G401 (cell line): Measurements from ENCODE around the gene CD209. TPM values are rescaled to one million over a fixed set of nuclear protein-coding genes. Genes with fewer than 3 reads are reported as not detected.
"Not testable (repeated sequence)": the region's sequence is repeated elsewhere in the genome, so short reads cannot be mapped to it uniquely, and the experiment has no call there.

Experiments used
- DNase-seq: peaks from one replicate; pipeline ENCODE4 v3.0.0-alpha.2; 2015; ENCODE audit warnings: low spot score
- in situ Hi-C: cut with HindIII; loops from 2 replicates; pipeline ENCODE4 v1.10.0; 2016; ENCODE audit warnings: low sequenced_read_pairs, mixed read lengths
- total RNA-seq: library from RNA; depleted of rRNA; stranded (reverse); fragments of >200 nt; shearing (Covaris generic); gene quantifications from 2 replicates; pipeline ENCODE4 v1.2.3, GENCODE V29; 2014

Gene CD209
- total RNA-seq, 1 experiment from 2014 or later, result not detected

DNA sequence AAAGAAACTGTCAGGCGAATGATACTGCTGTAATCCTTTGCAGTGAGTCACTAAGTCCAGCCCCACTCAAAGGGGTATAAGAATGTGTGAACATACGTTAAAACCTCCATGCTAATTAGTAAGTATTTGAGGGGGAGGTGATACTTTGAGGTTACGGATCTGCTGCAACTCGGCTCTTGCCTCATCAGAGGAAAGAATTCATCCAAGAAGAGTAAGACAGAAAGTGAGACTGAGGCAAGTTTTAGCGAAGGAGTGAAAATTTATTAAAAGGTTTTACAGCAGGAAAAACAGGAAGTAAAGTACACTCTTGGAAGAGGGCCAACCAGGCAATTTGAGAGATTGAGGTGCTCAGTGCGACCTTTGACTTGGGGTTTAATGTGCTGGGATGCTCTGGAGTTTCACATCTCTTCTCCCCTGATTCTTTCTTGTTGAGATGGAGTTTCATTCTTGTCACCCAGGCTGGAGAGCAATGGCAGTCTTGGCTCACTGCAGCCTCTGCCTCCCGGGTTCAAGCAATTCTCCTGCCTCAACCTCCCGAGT, 25.5 kb upstream of the CD209 start:
- DNase-seq, result no peak

DNA sequence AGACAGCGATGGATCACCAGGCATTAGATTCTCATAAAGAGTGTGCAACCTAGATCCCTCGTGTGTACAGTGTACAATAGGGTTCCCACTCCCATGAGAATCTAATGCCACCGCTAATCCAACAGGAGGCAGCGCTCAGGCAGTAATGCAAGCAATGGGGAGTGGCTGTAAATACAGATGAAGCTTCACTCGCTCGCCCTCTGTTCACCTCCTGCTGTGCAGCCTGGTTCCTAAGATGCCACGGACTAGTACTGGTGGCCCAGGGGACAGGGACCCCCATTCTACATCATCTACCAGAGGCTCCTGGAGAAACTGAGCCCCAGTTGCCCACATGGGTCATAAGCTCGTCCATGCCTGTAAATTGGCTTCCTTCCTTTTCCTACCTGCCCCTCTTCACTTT, 23.7 kb upstream of the CD209 start:
- in situ Hi-C loops, result no loop called here
- DNase-seq, result no peak

More for the DNA sequence above, 25.5 kb upstream of the CD209 start:
- in situ Hi-C loops, result no loop called here

DNA sequence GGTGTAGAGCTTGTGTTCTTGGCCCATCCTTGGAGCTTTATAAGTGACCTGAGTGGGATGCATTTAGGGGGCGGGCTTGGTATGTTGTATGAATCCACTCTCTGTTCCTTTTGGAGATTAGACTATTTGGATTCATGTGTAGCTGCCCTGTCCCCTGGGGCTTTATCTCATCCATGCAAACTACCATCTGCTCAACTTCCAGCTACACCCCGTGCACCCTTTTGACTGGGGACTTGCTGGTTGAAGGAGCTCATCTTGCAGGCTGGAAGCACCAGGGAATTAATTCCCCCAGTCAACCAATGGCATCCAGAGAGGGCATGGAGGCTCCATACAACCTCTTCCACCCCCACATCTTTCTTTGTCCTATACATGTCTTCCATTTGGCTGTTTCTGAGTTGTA, 21.8 kb upstream of the CD209 start:
- in situ Hi-C loops, result no loop called here
- DNase-seq, result no peak

DNA sequence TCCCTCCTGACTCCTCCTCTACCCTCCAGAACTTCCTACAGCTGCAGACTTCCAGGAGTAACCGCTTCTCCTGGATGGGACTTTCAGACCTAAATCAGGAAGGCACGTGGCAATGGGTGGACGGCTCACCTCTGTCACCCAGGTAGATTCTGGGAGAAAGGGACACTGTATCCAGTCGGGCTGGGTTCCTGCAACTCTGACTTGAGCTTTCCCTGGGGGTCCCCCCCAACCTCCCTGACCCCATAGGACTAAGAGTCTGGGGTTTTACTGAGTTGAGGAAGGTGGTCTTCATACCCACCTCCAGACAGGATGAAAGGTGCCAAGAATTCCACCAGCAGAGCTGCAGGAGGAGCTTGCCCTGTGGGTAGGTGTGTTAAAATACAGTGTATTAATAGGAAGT, 20.2 kb upstream of the CD209 start:
- in situ Hi-C loops, result no loop called here
- DNase-seq, result no peak

DNA sequence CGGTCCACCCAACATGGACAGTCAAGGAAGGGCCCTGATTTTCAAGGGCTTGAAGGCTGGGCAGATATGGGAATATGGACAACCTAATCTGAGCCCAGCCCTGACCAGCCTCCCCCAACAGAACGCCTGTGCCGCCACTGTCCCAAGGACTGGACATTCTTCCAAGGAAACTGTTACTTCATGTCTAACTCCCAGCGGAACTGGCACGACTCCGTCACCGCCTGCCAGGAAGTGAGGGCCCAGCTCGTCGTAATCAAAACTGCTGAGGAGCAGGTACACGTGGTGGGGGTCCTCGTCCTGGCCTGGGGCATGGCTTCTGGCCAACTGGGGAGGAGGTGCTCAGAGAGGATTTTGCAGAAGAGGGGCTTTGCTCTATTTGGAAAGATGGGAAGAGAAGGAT, 19.2 kb upstream of the CD209 start:
- no peak for DNase-seq
- in situ Hi-C loops, result no loop called here

DNA sequence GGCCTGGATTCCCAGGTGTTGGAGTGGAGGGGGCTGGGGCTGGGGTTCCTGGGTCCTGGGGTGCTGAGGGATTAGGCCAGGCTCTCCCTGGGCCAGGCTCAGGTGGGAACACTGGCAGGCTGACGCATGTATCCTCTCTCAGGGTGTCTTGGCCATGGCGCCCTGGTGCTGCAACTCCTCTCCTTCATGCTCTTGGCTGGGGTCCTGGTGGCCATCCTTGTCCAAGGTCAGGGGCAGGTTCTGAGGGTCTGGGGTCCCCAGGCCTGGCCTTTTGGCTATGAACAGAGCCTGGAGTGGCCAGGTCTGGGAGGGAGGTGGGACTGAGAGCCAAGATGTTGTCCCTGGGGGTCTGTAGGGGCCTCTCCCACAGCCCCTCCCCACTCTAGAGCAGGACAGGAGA, 17.7 kb upstream of the CD209 start:
- DNase-seq, in situ Hi-C loops: not testable (repeated sequence)

DNA sequence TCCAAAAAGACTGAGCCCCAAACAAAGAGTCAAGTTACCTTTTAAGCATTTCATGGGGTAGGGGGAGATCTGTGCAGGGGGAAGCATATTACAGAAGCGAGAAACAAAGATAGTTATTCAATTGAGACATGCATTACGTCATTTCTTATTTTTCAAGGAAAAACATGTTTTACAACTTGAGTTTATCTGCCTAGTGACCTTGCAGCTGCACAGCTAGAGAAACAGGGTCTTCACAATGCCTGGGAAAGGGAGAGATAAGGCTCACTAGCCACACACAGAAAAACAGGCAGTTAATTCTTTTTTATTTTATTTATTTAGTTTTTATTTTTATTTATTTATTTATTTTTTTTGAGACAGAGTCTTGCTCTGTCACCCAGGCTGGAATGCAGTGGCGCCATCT, 16.8 kb upstream of the CD209 start:
- DNase-seq, in situ Hi-C loops: not testable (repeated sequence)

DNA sequence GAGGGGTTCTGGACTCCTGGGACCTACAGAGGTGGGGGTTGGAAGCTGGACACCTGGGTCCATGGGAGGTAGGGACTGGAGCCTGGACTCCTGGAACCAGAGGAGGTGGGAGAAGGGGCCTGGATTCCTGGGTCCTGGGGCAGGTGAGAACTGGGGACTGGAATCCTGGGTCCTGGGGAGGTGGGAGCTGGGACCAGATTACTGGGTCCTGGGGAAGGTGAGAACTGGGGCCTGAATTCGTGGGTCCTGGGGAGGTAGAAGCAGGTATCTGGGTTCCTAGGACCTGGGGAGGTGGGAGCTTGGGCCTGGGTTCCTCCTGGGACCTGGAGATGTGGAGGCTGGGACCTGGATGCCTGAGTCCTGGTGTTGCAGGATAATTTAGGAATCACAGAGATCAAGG, 16.4 kb upstream of the CD209 start:
- DNase-seq, result no peak

DNA sequence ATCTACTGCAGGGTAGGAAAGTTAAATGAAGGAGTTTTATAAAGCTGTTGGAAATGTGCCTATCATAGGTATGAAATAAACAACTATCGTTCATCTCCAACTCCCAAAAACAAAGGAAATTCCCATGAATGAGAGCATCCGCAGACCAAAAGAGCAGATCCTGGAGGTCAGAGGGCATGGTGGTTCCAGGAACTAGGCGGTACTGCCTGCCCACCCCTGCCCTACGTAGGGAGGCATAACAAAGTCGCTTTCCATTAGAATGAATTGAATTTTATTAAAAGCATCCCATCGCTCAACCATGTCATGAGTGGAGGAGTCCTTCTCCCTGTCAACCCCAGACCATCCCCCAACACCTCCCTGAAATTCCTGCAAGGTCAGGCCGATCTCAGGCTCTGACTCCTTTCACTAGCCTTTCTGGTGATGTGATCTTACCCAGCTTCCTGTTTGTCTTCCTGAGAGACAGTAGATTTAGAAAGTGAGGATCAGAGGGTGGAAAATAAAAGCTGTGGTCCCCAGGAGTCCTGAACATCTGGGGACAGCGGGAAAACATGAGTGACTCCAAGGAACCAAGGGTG, 15.5 kb upstream of the CD209 start, which contains the start of gene CLEC4M:
CLEC4M (plus strand) TSS at position 525 of the 575 bp plus-strand sequence; CDS start at position 549, 24 bp downstream.
- DNase-seq, result no peak
- in situ Hi-C loops, result no loop called here

More for the DNA sequence above, 16.4 kb upstream of the CD209 start:
- in situ Hi-C loops, result no loop called here

DNA sequence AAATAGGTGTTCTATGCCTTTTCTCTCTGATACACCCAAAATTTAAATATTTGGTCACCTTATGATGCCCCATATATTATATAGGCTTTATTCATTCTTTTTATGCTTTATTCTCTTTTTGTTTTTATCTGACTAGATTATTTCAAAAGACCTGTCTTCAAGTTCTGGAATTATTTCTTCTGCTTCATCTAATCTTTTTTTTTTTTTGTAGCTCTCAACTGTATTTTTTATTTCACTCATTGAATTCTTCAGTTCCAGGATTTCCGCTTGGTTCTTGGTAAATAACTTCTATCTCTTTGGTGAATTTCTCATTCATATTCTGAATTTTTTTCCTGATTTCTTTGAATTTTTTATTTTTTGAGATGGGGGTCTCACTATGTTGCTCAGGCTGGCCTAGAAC, 11.8 kb upstream of the CD209 start:
- in situ Hi-C loops, result no loop called here
- no peak for DNase-seq

DNA sequence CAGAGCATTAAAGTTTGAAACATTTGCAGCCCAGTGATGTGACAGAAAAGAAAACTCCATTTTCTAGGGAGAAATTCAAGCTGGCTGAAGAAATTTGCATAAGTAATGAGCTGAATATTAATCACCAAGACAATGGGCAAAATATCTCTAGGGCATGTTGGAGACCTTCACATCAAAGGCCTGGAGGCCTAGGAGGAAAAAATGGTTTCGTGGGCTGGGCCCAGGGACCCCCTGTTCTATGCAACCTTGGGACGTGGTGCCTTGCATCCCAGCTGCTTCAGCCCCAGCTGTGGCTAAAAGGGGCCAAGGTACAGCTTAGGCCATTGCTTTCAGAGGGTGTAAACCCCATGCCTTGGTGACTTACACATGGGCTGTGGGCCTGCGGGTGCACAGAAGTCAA, 10.0 kb upstream of the CD209 start:
- in situ Hi-C loops, result no loop called here
- DNase-seq, result no peak

DNA sequence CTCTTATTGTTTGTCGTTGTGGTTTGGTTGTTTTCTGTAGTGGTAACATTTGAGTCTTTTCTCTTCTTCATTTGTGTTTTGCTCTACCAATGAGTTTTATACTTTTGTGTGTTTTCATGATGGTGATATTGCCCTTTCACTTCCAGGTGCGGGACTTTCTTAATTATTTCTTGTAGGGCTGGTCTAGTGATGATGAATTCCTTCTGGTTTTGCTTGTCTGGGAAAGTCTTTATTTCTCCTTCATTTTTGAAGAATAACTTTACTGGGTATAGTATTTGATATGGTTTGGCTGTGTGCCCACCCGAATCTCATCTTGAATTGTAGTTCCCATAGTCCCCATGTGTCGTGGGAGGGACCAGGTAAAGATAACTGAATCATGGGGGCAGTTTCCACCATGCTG, 8.9 kb upstream of the CD209 start:
- in situ Hi-C loops, result no loop called here
- DNase-seq, result no peak

DNA sequence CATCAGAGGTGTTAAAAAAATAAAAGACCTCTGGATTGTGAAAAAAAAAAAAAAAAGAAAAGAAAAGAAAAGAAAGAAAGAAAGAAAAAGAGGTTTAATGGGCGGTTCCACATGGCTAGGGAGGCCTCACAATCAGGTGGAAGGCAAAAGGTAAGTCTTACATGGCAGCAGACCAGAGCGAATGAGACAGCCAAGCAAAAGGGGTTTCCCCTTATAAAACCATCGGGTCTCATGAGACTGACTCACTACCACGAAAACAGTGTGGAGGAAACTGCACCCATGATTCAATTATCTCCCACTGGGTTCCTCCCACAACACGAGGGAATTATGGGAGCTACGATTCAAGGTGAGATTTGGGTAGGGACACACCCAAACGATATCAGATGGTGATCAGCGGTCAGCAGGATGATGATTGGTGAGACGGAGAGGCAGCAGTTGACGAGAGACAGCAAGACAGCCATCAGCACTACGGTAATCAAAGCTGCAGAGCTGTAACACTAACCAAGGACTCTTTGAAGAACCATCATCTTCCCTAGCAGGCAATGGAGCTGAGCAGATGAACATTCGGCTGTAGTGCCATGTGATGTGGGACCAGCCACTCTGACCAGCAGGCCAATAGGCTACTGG, 3.9 kb upstream of the CD209 start:
- in situ Hi-C loops, result no loop called here
- no peak for DNase-seq

DNA sequence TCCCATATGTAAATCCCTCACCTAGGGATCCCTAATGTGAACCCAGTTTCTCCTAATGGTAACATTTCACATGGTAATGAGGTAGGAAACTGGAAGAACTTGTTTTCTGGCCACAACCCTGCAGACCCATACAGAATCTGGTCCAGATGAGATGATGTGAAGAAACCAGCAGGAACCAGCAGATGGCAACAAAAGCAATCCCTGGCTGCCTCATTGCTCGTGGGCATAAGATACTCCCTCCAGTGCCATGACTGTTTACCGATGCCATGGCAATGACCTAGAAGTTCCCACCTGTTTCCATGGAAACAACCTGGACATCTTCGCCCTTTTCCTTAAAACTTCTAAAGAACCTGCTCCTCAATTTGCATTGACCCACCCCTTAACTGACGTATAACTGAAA, 1.4 kb upstream of the CD209 start:
- peak; percentile 49 for DNase-seq

DNA sequence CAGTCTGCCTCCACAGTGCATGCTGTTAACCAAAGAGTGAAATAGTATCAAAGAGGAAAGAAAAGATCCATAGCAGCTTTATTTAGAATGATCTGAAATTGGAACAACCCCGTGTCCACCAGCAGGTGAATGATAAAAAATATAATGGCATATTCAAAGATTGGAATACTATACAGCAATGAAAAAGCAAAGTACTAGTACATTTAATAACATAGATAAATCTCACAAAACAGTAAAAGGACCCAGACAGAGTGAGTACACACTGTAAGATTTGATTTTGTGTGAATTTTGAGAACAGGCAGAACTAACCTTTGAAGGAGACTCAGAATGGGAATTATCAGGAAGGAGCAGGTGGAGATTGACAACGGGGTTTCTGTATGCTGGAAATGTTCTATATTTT, 837 bp upstream of the CD209 start:
- DNase-seq, result no peak
- in situ Hi-C loops, result no loop called here

More for the DNA sequence above, 1.4 kb upstream of the CD209 start:
- in situ Hi-C loops, result no loop called here

DNA sequence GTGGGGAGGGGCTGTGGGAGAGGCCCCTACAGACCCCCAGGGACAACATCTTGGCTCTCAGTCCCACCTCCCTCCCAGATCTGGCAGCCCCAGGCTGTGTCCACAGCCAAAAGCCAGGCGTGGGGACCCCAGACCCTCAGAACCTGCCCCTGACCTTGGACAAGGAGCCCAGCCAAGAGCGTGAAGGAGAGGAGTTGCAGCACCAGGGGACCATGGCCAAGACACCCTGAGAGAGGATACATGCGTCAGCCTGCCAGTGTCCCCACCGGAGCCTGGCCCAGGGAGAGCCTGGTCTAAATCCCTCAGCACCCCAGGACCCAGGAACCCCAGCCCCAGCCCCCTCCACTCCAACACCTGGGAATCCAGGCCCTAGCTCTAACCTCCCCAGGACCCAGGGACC, 1.0 kb downstream of the CD209 start:
- DNase-seq, in situ Hi-C loops: not testable (repeated sequence)

DNA sequence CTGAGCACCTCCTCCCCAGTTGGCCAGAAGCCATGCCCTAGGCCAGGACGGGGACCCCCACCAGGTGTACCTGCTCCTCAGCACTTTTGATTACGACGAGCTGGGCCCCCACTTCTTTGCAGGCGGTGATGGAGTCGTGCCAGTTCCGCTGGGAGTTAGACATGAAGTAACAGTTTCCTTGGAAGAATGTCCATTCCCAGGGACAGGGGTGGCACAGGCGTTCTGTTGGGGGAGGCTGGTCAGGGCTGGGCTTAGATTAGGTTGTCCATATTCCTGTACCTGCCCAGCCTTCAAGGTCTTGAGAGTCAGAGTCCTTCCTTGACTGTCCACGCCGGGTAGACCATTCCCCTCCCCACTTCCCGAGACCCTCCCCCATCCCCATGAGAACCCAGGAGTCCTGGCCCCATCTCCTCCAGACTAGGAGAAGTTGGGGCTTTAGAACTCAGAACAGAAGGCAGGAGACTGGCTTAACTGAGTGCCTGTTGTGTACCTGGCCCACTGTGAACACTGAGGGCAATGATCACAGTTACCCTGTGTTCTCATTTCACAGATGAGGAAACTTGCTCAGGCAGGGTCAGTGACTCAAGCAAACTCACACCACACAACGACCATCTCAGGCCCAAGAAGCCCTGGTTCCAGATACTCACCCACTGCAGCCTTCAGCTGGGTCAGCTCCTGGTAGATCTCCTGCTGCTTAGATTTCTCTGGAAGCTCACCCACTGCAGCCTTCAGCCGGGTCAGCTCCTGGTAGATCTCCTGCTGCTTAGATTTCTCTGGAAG, 2.3 kb downstream of the CD209 start:
- in situ Hi-C loops, result no loop called here
- DNase-seq, result no peak

DNA sequence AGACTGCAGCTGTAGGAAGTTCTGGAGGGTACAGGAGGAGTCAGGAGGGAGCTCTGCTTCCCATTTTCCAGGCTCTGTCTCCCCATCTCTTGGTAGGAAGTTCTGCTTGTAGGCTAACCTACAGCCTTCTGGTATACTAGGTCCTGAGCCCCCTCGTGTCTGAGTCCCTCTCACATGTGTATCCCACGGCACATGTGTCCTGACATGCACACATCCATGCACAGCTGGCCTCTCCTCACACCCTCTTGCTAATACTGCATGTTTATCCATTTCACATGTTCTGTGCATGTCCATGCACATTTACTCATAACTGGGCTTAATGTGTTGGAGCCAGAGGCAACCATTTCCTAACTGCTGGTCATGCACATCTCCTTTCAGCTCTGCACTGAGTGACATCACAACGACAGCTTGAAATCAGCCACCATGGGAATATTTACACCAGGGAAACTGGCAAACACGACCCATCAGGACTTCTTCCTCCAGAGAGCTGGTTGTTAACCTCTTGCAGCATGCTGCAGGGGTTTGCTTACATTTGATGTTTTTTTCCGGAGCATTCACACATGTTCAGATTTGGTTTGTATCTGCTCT, 3.0 kb downstream of the CD209 start:
- in situ Hi-C loops, result no loop called here
- no peak for DNase-seq

DNA sequence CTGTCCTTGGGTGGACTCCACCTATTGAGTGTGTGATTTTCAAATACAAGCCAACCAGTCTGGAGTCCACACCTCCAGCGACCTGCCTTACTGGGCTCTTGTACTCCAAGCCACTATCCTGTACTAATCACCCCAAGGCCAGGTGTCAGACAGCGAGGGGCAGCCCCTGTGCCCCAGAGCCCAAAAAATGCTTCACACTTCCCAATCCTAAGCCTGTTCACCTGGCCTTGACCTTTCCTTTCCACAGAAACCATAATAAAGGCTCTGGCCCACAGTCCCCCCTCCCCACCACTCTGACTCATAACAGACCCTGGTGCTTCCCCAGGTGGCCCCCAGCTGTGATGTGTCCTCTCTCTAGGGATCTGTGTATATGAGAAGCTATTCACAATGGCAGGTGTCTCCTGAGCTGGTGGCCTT, 3.9 kb downstream of the CD209 start:
- in situ Hi-C loops, result no loop called here
- DNase-seq, result no peak

DNA sequence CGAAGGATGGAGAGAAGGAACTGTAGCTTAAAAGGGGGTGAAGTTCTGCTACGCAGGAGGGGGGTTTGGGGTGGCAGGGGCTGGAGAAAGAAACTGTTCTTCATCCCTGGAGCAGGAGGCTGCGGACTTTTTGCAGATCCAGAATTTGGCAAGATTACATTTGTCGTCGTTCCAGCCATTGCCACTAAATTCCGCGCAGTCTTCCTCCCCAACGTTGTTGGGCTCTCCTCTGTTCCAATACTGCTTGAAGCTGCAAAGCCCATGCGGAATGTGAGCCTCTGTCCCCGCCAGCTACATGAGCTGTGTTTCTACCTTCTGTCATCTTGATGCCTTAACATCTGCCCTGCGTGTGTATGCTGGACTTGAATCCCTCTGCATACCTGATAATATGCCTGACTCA, 4.3 kb downstream of the CD209 start:
- in situ Hi-C loops, result no loop called here
- peak; percentile 63 for DNase-seq
